HL-60 (cell line): ENCODE data around the gene ANKRD2.

Experiments
- CTCF ChIP-seq: IDR thresholded peaks from one replicate; pipeline ENCODE4 v1.5.1; 2011; ENCODE audit warnings: low read length, control low read depth, inconsistent platforms; ENCODE audit not compliant: insufficient read depth
- GABPA ChIP-seq: IDR thresholded peaks from 2 replicates; pipeline ENCODE4 v1.6.1; 2012; ENCODE audit warnings: low read depth
- POLR2AphosphoS5 ChIP-seq: IDR thresholded peaks from 2 replicates; pipeline ENCODE4 v1.6.1; 2012; ENCODE audit warnings: low read depth
- REST ChIP-seq: IDR thresholded peaks from 2 replicates; pipeline ENCODE4 v1.6.1; 2012; ENCODE audit warnings: low read depth; ENCODE audit not compliant: insufficient replicate concordance

- TF ChIP-seq CTCF (no peak), REST (no peak), POLR2AphosphoS5 (no peak), GABPA (no peak)
Observed at GRCh38 chr10:97587183-97587582, 14.6 kb downstream of the ANKRD2 start.
